Bronchial epithelial cell (primary cell): ENCODE results near the gene ERBB3. TPM values are rescaled to one million over a fixed set of nuclear protein-coding genes. Genes with fewer than 3 reads are reported as not detected.

Source experiments
- DNase-seq: peaks from one replicate; pipeline ENCODE4 v3.0.0-alpha.2; 2010; ENCODE audit warnings: low read depth
- FAIRE-seq: peaks from 2 replicates; lab custom pipeline; 2011; peaks lifted over from hg19 to GRCh38; lab: Jason Lieb, UNC
- H3K27me3 ChIP-seq: 2 replicates; pipeline ENCODE4 v1.5.1; 2011; ENCODE audit warnings: low read length; ENCODE audit not compliant: control insufficient read depth, insufficient read depth
- H3K36me3 ChIP-seq: 2 replicates; pipeline ENCODE4 v1.5.1; 2011; ENCODE audit warnings: low read length; ENCODE audit not compliant: control insufficient read depth, insufficient read depth
- H3K4me3 ChIP-seq: 2 replicates; pipeline ENCODE4 v1.5.1; 2011; ENCODE audit warnings: mild to moderate bottlenecking, low read depth, low read length, control low read depth
- total RNA-seq: library from RNA; depleted of rRNA; stranded (reverse); fragments of >200 nt; gene quantifications from 2 replicates; pipeline ENCODE4 v1.2.1, GENCODE V29; 2014
- TF ChIP-seq, protein P1 (sequence below): IDR thresholded peaks from 2 replicates; pipeline ENCODE4 v1.5.1; 2011; ENCODE audit warnings: mild to moderate bottlenecking, moderate library complexity, low read length, control low read depth, inconsistent platforms; ENCODE audit not compliant: insufficient read depth, severe bottlenecking

The ERBB3 gene
- total RNA-seq, 1 donor from 2014 or later: 21.1 TPM

DNA sequence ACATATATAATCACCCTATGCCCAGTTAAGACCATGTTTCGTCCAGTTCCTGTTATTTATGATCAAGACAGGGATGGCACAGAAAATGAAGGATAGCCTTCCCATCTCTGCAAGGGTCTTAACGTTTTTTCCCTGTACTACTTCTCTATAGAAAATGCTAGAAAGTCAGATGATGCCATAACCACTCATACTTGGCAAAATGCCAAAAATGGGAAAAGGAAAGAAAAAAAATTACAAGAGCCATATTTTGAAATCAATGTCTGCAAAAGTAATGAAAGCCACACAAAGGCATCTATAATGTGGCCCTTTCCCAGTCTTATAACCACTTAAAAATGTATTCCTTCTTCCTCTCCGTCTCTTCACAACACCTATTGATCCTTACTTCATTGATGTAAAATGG, 70.6 kb downstream of the ERBB3 start:
- Histone ChIP-seq H3K36me3 (no peaks in the 10 kb centered on the region), H3K27me3 (no peaks in the 10 kb centered on the region), H3K4me3 (no peak overlapping the region)
- TF ChIP-seq, protein P1, sequence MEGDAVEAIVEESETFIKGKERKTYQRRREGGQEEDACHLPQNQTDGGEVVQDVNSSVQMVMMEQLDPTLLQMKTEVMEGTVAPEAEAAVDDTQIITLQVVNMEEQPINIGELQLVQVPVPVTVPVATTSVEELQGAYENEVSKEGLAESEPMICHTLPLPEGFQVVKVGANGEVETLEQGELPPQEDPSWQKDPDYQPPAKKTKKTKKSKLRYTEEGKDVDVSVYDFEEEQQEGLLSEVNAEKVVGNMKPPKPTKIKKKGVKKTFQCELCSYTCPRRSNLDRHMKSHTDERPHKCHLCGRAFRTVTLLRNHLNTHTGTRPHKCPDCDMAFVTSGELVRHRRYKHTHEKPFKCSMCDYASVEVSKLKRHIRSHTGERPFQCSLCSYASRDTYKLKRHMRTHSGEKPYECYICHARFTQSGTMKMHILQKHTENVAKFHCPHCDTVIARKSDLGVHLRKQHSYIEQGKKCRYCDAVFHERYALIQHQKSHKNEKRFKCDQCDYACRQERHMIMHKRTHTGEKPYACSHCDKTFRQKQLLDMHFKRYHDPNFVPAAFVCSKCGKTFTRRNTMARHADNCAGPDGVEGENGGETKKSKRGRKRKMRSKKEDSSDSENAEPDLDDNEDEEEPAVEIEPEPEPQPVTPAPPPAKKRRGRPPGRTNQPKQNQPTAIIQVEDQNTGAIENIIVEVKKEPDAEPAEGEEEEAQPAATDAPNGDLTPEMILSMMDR: no peak
- FAIRE-seq: no peak
- peak; percentile 50 for DNase-seq

DNA sequence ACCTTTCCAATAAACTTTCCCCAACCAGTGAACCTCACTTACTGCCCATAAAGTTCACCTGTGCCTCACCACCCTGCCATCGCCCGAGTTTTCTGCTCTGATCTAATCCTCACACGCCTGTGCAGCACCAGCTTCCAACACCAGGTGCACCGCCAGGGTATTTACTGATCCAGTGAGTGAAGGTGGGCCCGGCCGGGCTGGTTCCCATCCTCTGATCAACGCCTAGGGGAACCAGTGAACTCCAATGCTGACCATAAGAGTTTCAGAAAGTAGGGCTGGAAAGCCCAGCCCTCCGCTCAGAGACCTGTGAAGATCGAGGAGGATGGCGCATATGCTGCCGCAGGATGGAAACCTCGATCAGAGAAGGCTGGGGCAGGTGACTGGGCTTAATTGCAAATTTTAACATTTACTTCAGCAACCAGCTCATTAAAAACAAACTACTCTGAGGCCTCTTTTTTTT, 71.7 kb downstream of the ERBB3 start:
- DNase-seq: peak; percentile 47
- peak overlapping the region; percentile 48 for H3K4me3 ChIP-seq
- FAIRE-seq: no peak
- no peaks in the 10 kb centered on the region for H3K27me3 ChIP-seq
- no peaks in the 10 kb centered on the region for H3K36me3 ChIP-seq
- TF ChIP-seq, protein P1: peak; percentile 63

DNA sequence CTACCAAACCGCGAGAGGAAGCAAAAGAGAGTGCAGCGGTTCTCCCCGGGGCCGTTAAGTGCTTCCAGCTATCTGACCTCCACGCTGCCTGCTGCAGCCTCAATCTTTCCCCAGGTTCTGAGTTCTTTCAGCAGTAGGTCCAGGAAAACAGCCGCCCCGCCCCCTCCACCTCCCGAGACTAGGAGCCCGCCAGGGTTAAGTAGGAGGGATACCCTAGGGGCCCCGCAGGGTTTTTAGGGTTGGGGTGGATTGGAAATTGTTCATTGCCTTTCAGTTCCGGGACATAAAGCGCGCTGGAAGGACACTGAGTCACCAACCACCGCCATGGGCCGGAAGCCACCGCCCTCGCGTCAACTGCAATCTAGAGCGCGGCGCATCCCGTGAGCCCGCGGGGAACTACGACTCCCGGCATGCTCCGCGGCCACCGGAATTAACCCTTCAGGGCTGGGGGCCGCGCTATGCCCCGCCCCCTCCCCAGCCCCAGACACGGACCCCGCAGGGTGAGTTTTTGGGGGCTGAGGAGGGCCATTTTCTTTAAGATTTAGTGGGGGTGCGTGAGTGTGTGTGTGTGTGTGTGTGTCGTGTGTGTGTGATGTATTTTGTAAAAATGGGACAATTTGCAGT, 72.3 kb downstream of the ERBB3 start, which contains the start of gene MYL6B:
MYL6B (plus strand) TSS at position 456 of the 624 bp plus-strand sequence. CDS start 1,332 bp downstream, outside the sequence.
- Histone ChIP-seq H3K36me3 (no peaks in the 10 kb centered on the region), H3K4me3 (peak within 1 kb of the TSS; percentile 48), H3K27me3 (no peaks in the 10 kb centered on the region)
- peak; percentile 83 for DNase-seq
- TF ChIP-seq, protein P1: no peak
- no peak for FAIRE-seq

Other genes starting within 250 kb of the ERBB3 start
- gene MMP19, start 237.2 kb upstream of the ERBB3 start, total RNA-seq: 0.13 and 0.53 TPM in 2 replicates
- 34.0 and 56.3 TPM in 2 replicates for gene PYM1, start 152.3 kb upstream of the ERBB3 start, total RNA-seq
- gene DGKA, start 149.0 kb upstream of the ERBB3 start, total RNA-seq: 81.9 and 88.5 TPM in 2 replicates
- 1.8 and 2.6 TPM in 2 replicates for gene PMEL, start 114.1 kb upstream of the ERBB3 start, total RNA-seq
- 5.2 and 6.8 TPM in 2 replicates for gene CDK2, start 113.3 kb upstream of the ERBB3 start, total RNA-seq
- 30.8 and 48.8 TPM in 2 replicates for gene RAB5B, start 106.1 kb upstream of the ERBB3 start, total RNA-seq
- 2.1 and 3.6 TPM in 2 replicates for gene SUOX, start 82.9 kb upstream of the ERBB3 start, total RNA-seq
- 0.26 and 0.64 TPM in 2 replicates for gene IKZF4, start 59.1 kb upstream of the ERBB3 start, total RNA-seq
- 32.8 and 201 TPM in 2 replicates for gene RPS26, start 38.2 kb upstream of the ERBB3 start, total RNA-seq
- gene PA2G4, start 24.4 kb downstream of the ERBB3 start, total RNA-seq: 168 and 172 TPM in 2 replicates
- 3,411 and 3,733 TPM in 2 replicates for gene RPL41, start 36.5 kb downstream of the ERBB3 start, total RNA-seq
- 3.5 and 4.5 TPM in 2 replicates for gene ZC3H10, start 38.1 kb downstream of the ERBB3 start, total RNA-seq
- gene ESYT1, start 48.1 kb downstream of the ERBB3 start, total RNA-seq: 253 and 304 TPM in 2 replicates
- 27.4 and 33.5 TPM in 2 replicates for gene MYL6B, start 72.4 kb downstream of the ERBB3 start, total RNA-seq
- gene MYL6, start 78.2 kb downstream of the ERBB3 start, total RNA-seq: 590 and 1,212 TPM in 2 replicates
- 14.0 and 20.4 TPM in 2 replicates for gene SMARCC2, start 109.3 kb downstream of the ERBB3 start, total RNA-seq
- gene RNF41, start 141.8 kb downstream of the ERBB3 start, total RNA-seq: 102 and 158 TPM in 2 replicates
- 25.3 and 40.5 TPM in 2 replicates for gene NABP2, start 144.2 kb downstream of the ERBB3 start, total RNA-seq
- 0.13 and 0.26 TPM in 2 replicates for gene SLC39A5, start 149.9 kb downstream of the ERBB3 start, total RNA-seq
- 6.8 and 11.3 TPM in 2 replicates for gene ANKRD52, start 178.2 kb downstream of the ERBB3 start, total RNA-seq
- gene COQ10A, start 186.8 kb downstream of the ERBB3 start, total RNA-seq: 2.7 and 5.3 TPM in 2 replicates
- 64.8 and 89.4 TPM in 2 replicates for gene CS, start 220.2 kb downstream of the ERBB3 start, total RNA-seq
- gene CNPY2, start 235.8 kb downstream of the ERBB3 start, total RNA-seq: 59.9 and 91.1 TPM in 2 replicates